ENCODE measurements around the gene PPP1R37.

The PPP1R37 gene

GRCh38 chr19:45139286-45140143 is 46.5 kb downstream of the PPP1R37 start:
- in situ Hi-C loops (cut with MboI; ENCODE audit: low pct_unique_long_range_greater_than_20kb, low sequenced_read_pairs, unreplicated experiment): no loop called here
- peak; percentile 23 for DNase-seq (ENCODE audit: low spot score)
- no peak for TF ChIP-seq CTCF (IDR thresholded peaks at IDR 0.05; ENCODE audit: extremely low read depth, insufficient read depth, missing control alignments)

GRCh38 chr19:45140144-45140503 is 47.1 kb downstream of the PPP1R37 start:
- TF ChIP-seq CTCF (IDR thresholded peaks at IDR 0.05; ENCODE audit: extremely low read depth, insufficient read depth, missing control alignments): no peak
- in situ Hi-C loops (cut with MboI; ENCODE audit: low pct_unique_long_range_greater_than_20kb, low sequenced_read_pairs, unreplicated experiment): no loop called here
- DNase-seq (ENCODE audit: low spot score): no peak

GRCh38 chr19:45140533-45140932 is 47.6 kb downstream of the PPP1R37 start:
- no peak for TF ChIP-seq CTCF (IDR thresholded peaks at IDR 0.05; ENCODE audit: extremely low read depth, insufficient read depth, missing control alignments)
- in situ Hi-C loops (cut with MboI; ENCODE audit: low pct_unique_long_range_greater_than_20kb, low sequenced_read_pairs, unreplicated experiment): no loop called here

GRCh38 chr19:45141203-45141900 is 48.4 kb downstream of the PPP1R37 start:
- in situ Hi-C loops (cut with MboI; ENCODE audit: low pct_unique_long_range_greater_than_20kb, low sequenced_read_pairs, unreplicated experiment): no loop called here
- no peak for TF ChIP-seq CTCF (IDR thresholded peaks at IDR 0.05; ENCODE audit: extremely low read depth, insufficient read depth, missing control alignments)
- peak; percentile 31 for DNase-seq (ENCODE audit: low spot score)

More at GRCh38 chr19:45140533-45140932, 47.6 kb downstream of the PPP1R37 start:
- DNase-seq (ENCODE audit: low spot score): peak; percentile 30

GRCh38 chr19:45142016-45142725 is 49.2 kb downstream of the PPP1R37 start:
- in situ Hi-C loops (cut with MboI; ENCODE audit: low pct_unique_long_range_greater_than_20kb, low sequenced_read_pairs, unreplicated experiment): no loop called here
- DNase-seq (ENCODE audit: low spot score): peak; percentile 21
- no peak for TF ChIP-seq CTCF (IDR thresholded peaks at IDR 0.05; ENCODE audit: extremely low read depth, insufficient read depth, missing control alignments)

- in situ Hi-C loops (cut with MboI; ENCODE audit: low pct_unique_long_range_greater_than_20kb, low sequenced_read_pairs, unreplicated experiment): no loop called here
- DNase-seq (ENCODE audit: low spot score): peak; percentile 23
- TF ChIP-seq CTCF (IDR thresholded peaks at IDR 0.05; ENCODE audit: extremely low read depth, insufficient read depth, missing control alignments): no peak
These were observed 49.7 kb downstream of the PPP1R37 start for GRCh38 chr19:45142726-45143110.

Data from GM13977 (cell line).